Small intestine (tissue), 7 donors: ENCODE data around the gene GPR62. TPM values are rescaled to one million over a fixed set of nuclear protein-coding genes. Genes with fewer than 3 reads are reported as not detected.

Experiments used
- DNase-seq, 2 donors: peaks; one replicate each; pipeline versions ENCODE4 v3.0.0 to v3.0.0-alpha.2; 2013
- FAIRE-seq: peaks from 2 replicates; lab custom pipeline; 2012; peaks lifted over from hg19 to GRCh38; lab: Jason Lieb, UNC
- H3K27ac ChIP-seq, 3 donors: one replicate each; pipeline ENCODE4 v1.5.1; 2013; ENCODE audit warnings: low read length in 2 of 3, mild to moderate bottlenecking in 2 of 3, control low read depth in 1 of 3, inconsistent platforms in 1 of 3, low read depth in 1 of 3, moderate library complexity in 1 of 3
- H3K27me3 ChIP-seq, 3 donors: one replicate each; pipeline ENCODE4 v1.6.1; 2013; ENCODE audit warnings: low read length in 3 of 3, inconsistent platforms in 1 of 3; ENCODE audit not compliant: control insufficient read depth in 3 of 3, insufficient read depth in 3 of 3
- H3K36me3 ChIP-seq, 3 donors: one replicate each; pipeline ENCODE4 v1.6.1; 2013; ENCODE audit warnings: low read length in 3 of 3, inconsistent platforms in 1 of 3, low read depth in 1 of 3, mild to moderate bottlenecking in 1 of 3, moderate library complexity in 1 of 3; ENCODE audit not compliant: control insufficient read depth in 3 of 3, insufficient read depth in 2 of 3
- H3K4me1 ChIP-seq, 3 donors: one replicate each; pipeline ENCODE4 v1.6.1; 2013; ENCODE audit warnings: low read length in 2 of 3, inconsistent platforms in 1 of 3, low read depth in 1 of 3, mild to moderate bottlenecking in 1 of 3, moderate library complexity in 1 of 3; ENCODE audit not compliant: control insufficient read depth in 3 of 3, insufficient read depth in 2 of 3
- H3K4me3 ChIP-seq, 3 donors: one replicate each; pipeline ENCODE4 v1.5.1; 2013; ENCODE audit warnings: low read length in 3 of 3, control low read depth in 1 of 3, inconsistent platforms in 1 of 3, low read depth in 1 of 3, mild to moderate bottlenecking in 1 of 3, moderate library complexity in 1 of 3
- H3K9me3 ChIP-seq, 2 donors: one replicate each; pipeline ENCODE4 v1.6.1; 2013; ENCODE audit warnings: low read depth in 1 of 2, low read length in 1 of 2; ENCODE audit not compliant: control insufficient read depth in 2 of 2, insufficient read depth in 1 of 2
- WGBS, 3 donors: extraction: QIAGEN DNeasy Blood & Tissue Kit; methylation state at CpG; one replicate each; pipeline ENCODE4 v1.1.7; 2013; 5-methylcytosine and 5-hydroxymethylcytosine counted together
- polyA plus RNA-seq, 4 donors: library from polyadenylated mRNA; stranded (reverse) in 3 of 4; unstranded in 1 of 4; fragments of 200-250 nt in 3 of 4; fragments of 120-200 nt in 1 of 4; gene quantifications; one replicate each; pipeline versions ENCODE4 v1.2.1 to v1.2.3, GENCODE V29; 2013
- donor health status: healthy with polysubstance abuse.
- donor health status: control.
- donor health status: control.
- donor health status: Bipolar disorder and iron deficiency.
- donor health status: healthy.

Gene GPR62
- polyA plus RNA-seq, 4 donors, result 0.09 to 0.10 TPM; not detected in 2

DNA sequence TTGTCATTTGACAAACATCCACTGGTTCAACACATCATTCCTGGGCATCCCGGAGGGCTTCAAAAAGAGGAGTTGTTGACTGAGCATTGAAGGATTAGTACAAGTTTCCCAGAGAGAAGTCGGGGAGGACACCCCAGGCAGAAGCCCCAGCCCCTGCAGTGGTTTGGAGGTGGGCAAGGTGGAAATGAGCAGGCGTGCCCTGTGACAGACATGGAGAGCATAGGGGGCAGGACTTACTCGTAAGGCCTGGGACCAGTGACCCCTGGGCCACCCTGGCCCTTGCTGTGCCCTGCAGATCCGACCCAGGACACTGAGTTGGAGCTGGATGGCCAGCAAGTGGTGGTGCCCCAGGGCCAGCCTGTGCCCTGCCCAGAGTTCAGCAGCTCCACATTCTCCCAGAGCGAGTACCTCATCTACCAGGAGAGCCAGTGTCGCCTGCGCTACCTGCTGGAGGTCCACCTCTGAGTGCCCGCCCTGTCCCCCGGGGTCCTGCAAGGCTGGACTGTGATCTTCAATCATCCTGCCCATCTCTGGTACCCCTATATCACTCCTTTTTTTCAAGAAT is 7.1 kb upstream of the GPR62 start:
- no peak overlapping the region for H3K4me3 ChIP-seq
- H3K27ac ChIP-seq, result no peak overlapping the region
- WGBS, 3 donors, result 92% methylated on average over 10 of the region's 10 CpGs
- DNase-seq, result no peak
- H3K36me3 ChIP-seq, result peaks cover 0 to 29% (median 0%) of the 10 kb centered on the region in 3 donors
- FAIRE-seq, result no peak
- H3K27me3 ChIP-seq, result no peaks in the 10 kb centered on the region
- peaks cover 0 to 4% (median 2%) of the 10 kb centered on the region in 3 donors for H3K4me1 ChIP-seq
- no peaks in the 10 kb centered on the region for H3K9me3 ChIP-seq

DNA sequence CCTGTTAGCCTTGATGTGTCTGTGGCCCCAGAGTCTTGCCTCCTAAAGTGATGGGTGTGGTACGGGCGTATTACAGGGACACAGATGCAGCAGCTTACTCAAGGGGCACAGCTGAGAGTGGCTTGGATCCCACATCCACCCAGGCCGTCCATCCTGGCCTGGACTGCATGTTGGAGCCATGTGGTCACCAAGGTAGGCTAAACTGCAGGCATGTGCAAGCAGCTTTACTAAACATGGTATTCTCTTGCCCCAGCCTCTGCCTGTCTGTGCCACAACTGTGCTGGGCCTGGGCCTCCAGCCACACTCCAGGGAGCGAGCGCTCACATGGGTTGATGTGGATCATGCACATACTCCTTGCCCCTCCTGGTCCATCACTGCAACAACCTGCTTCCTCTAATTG is 6.1 kb upstream of the GPR62 start:
- DNase-seq (no peak), FAIRE-seq (no peak)
- H3K9me3 ChIP-seq, result no peaks in the 10 kb centered on the region
- H3K27me3 ChIP-seq, result peaks cover 0 to 9% (median 0%) of the 10 kb centered on the region in 3 donors
- no peaks in the 10 kb centered on the region for H3K4me1 ChIP-seq
- 84 to 93% (median 88%) methylated on average over 5 of the region's 5 CpGs for WGBS, 3 donors
- H3K36me3 ChIP-seq, result peaks cover 0 to 27% (median 0%) of the 10 kb centered on the region in 3 donors
- H3K4me3 ChIP-seq, result no peak overlapping the region
- no peak overlapping the region for H3K27ac ChIP-seq

DNA sequence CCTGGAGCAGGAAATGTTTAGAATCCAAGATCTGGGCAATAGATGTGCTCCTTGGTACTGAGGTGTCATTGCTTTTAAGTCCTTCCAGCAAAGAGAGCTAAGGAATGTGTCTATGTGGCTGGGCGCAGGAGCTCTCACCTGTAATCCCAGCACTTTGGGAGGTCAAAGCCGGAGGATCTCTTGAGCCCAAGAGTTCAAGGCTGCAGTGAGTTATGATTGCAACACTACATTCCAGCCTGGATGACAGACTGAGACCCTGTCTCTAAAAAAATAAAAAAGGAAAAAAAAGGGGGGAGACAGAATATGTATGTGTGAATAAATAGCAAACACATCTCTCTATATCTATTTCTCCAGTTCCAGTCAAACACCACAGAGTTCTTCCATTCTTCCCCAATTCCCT is 4.3 kb upstream of the GPR62 start:
- H3K4me3 ChIP-seq, result no peak overlapping the region
- DNase-seq (no peak), FAIRE-seq (no peak)
- 92 to 98% (median 95%) methylated on average over 2 of the region's 2 CpGs for WGBS, 3 donors
- peaks cover 0 to 24% (median 3%) of the 10 kb centered on the region in 3 donors for H3K27me3 ChIP-seq
- peaks cover 0 to 4% (median 0%) of the 10 kb centered on the region in 3 donors for H3K4me1 ChIP-seq
- H3K36me3 ChIP-seq, result peaks cover 0 to 15% (median 0%) of the 10 kb centered on the region in 3 donors
- H3K9me3 ChIP-seq, result peaks cover 0 to 4% of the 10 kb centered on the region in 2 donors
- no peak overlapping the region for H3K27ac ChIP-seq

DNA sequence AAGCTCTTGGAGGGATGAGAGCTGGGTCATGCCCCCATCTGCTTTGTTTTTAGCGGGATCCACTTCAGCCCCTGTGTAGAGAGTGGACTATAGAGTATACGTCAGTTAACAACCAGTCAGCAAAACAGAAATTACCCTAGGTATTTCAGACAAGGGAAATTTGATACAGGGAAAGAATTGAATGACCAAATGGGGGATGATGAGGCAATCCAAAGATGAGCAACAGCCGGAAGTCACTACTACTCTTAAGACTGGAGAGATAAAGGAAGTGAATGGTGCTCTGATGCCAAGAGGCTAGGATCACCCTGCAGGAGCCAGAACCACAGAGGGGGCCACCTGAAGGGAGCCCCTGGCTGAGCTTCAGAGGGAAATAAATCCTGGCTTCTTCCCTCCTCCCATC is 1.7 kb upstream of the GPR62 start:
- Histone ChIP-seq H3K4me1 (peaks cover 0 to 7% (median 6%) of the 10 kb centered on the region in 3 donors), H3K27ac (no peak overlapping the region), H3K36me3 (peaks cover 0 to 14% (median 2%) of the 10 kb centered on the region in 3 donors), H3K4me3 (no peak overlapping the region), H3K9me3 (peaks cover 0 to 4% of the 10 kb centered on the region in 2 donors), H3K27me3 (peaks cover 0 to 31% (median 3%) of the 10 kb centered on the region in 3 donors)
- DNase-seq (no peak), FAIRE-seq (no peak)
- 67 to 84% (median 70%) methylated on average over 3 of the region's 3 CpGs for WGBS, 3 donors

DNA sequence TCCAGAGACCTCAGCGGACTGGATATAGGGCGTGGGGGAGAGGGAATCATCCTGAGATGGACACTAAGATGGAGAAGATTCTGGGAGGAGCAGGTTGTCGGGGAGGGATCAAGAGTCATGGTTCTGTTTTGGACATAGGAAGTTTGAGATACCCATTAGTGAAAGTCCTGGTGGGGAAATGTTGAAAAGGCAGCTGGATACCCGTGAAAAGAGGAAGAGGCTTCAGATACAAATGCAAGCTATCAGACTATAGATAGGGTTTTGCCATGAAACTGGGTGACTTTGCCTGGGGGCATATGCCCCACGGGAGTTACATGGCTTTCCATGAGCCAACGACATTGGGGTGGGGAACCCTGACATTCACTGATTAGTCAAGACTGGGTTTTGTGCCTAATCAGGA is 1.1 kb upstream of the GPR62 start:
- H3K36me3 ChIP-seq, result peaks cover 0 to 20% (median 2%) of the 10 kb centered on the region in 3 donors
- H3K4me1 ChIP-seq, result peaks cover 0 to 7% (median 6%) of the 10 kb centered on the region in 3 donors
- DNase-seq (no peak), FAIRE-seq (no peak)
- 59 to 69% (median 66%) methylated on average over 6 of the region's 6 CpGs for WGBS, 3 donors
- no peak overlapping the region for H3K4me3 ChIP-seq
- peaks cover 0 to 4% of the 10 kb centered on the region in 2 donors for H3K9me3 ChIP-seq
- no peak overlapping the region for H3K27ac ChIP-seq
- H3K27me3 ChIP-seq, result peaks cover 0 to 31% (median 3%) of the 10 kb centered on the region in 3 donors

DNA sequence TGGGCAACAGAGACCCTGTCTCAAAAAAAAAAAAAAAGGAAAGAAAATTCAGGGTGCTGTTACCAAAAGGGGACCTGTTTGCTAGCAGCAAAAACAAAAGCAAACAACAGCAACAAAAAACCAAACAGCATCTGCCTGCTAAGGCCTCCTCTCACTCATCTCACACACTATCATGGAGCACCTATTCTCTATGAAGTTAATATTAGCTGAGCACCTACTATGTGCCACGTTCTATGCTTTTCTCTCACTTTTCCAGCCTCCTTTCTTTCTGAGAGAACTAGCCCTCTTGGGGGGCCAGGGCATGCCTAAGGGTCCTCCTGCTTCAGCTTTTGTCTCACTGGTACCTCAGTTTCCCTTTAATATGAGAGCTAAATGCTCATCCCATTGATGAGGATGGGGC is 468 bp upstream of the GPR62 start:
- H3K36me3 ChIP-seq, result peaks cover 0 to 24% (median 2%) of the 10 kb centered on the region in 3 donors
- DNase-seq (no peak), FAIRE-seq (no peak)
- H3K27me3 ChIP-seq, result peaks cover 0 to 31% (median 3%) of the 10 kb centered on the region in 3 donors
- peaks cover 0 to 4% of the 10 kb centered on the region in 2 donors for H3K9me3 ChIP-seq
- no peak overlapping the region for H3K4me3 ChIP-seq
- 71 to 90% (median 82%) methylated on average over 1 of the region's 1 CpG for WGBS, 3 donors
- no peak overlapping the region for H3K27ac ChIP-seq
- H3K4me1 ChIP-seq, result peaks cover 0 to 7% (median 6%) of the 10 kb centered on the region in 3 donors

DNA sequence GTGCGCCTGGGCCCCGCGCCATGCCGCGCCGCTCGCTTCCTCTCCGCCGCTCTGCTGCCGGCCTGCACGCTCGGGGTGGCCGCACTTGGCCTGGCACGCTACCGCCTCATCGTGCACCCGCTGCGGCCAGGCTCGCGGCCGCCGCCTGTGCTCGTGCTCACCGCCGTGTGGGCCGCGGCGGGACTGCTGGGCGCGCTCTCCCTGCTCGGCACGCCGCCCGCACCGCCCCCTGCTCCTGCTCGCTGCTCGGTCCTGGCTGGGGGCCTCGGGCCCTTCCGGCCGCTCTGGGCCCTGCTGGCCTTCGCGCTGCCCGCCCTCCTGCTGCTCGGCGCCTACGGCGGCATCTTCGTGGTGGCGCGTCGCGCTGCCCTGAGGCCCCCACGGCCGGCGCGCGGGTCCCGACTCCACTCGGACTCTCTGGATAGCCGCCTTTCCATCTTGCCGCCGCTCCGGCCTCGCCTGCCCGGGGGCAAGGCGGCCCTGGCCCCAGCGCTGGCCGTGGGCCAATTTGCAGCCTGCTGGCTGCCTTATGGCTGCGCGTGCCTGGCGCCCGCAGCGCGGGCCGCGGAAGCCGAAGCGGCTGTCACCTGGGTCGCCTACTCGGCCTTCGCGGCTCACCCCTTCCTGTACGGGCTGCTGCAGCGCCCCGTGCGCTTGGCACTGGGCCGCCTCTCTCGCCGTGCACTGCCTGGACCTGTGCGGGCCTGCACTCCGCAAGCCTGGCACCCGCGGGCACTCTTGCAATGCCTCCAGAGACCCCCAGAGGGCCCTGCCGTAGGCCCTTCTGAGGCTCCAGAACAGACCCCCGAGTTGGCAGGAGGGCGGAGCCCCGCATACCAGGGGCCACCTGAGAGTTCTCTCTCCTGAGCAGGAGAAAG is 951 bp downstream of the GPR62 start:
- no peak for FAIRE-seq
- 3 to 6% (median 5%) methylated on average over 83 to 97 of the region's 97 CpGs for WGBS, 3 donors
- peak overlapping the region in 1 of 3 donors; percentile 33 for H3K27ac ChIP-seq

DNA sequence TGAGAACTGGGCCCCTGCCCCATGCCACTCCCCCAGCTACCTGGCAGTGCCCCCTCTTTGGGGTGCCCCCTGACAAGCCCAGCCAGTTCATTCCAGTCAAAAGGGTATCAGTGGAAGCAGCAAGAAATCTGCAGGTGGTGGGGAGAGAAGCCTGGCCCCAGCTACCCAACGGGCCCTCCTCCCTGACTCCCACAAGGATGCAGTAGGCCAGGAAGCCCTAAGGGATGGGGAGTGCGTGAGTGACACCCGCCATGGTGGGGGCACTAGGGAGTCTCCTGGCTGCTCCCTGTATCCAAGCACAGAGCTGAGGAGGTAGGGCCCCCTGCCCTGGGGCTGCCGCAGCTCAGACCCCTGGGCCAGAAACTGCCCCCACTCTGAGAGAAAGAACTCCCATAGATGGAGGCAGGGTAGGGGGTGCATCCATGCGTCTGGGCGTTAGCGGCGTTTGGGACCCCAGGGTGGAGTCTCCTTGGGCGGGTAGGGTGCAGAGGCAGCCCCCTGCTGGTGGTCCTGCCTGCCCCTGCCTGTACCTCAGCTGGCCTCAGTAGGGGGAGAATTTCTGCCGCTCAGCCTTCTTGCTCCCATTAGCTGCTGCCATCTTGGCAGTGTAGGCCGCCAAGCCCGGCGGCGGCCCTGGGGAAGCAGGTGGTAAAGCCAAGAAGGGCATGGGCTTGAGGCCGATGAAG is 2.5 kb downstream of the GPR62 start:
- no peak for FAIRE-seq
- Histone ChIP-seq H3K27me3 (peaks cover 0 to 31% (median 3%) of the 10 kb centered on the region in 3 donors), H3K4me1 (peaks cover 0 to 22% (median 7%) of the 10 kb centered on the region in 3 donors), H3K27ac (no peak overlapping the region), H3K36me3 (peaks cover 0 to 36% (median 2%) of the 10 kb centered on the region in 3 donors), H3K4me3 (no peak overlapping the region), H3K9me3 (peaks cover 0 to 4% of the 10 kb centered on the region in 2 donors)
- WGBS, 3 donors, result 95 to 97% (median 97%) methylated on average over 15 of the region's 15 CpGs
- DNase-seq, result no peak

More for the DNA sequence above, 951 bp downstream of the GPR62 start:
- Histone ChIP-seq H3K36me3 (peaks cover 0 to 36% (median 2%) of the 10 kb centered on the region in 3 donors), H3K4me1 (peaks cover 0 to 8% (median 7%) of the 10 kb centered on the region in 3 donors), H3K9me3 (peaks cover 0 to 4% of the 10 kb centered on the region in 2 donors), H3K27me3 (peaks cover 0 to 31% (median 3%) of the 10 kb centered on the region in 3 donors), H3K4me3 (peak overlapping the region in 1 of 3 donors; percentile 42)
- peak in 1 of 2 donors; percentile 75 for DNase-seq
